Stimulated activated CD4-positive, alpha-beta T cell treated with anti-CD3 and anti-CD28 coated beads, Interleukin-15, amount 100 ng/mL, for 1 hour (primary cell): Measurements from ENCODE around the gene ANKRD1.

Experiments
- DNase-seq, 2 donors: peaks; one replicate each; pipeline ENCODE4 v3.0.0-alpha.2; 2020; ENCODE audit warnings: low read depth in 1 of 2, low spot score in 1 of 2

The ANKRD1 gene

GRCh38 chr10:90935581-90936275 is 14.8 kb upstream of the ANKRD1 start:
- no peak for DNase-seq

- no peak for DNase-seq
Observed at GRCh38 chr10:90930971-90931871, 10.3 kb upstream of the ANKRD1 start.

- DNase-seq = no peak
Observed at GRCh38 chr10:90930070-90930837, 9.4 kb upstream of the ANKRD1 start.

- no peak for DNase-seq
Observed at GRCh38 chr10:90929179-90929578, 8.3 kb upstream of the ANKRD1 start.

GRCh38 chr10:90927293-90927692 is 6.4 kb upstream of the ANKRD1 start:
- DNase-seq = no peak

GRCh38 chr10:90925079-90926029 is 4.5 kb upstream of the ANKRD1 start:
- DNase-seq = no peak

GRCh38 chr10:90924552-90924951 is 3.7 kb upstream of the ANKRD1 start:
- no peak for DNase-seq

- DNase-seq = no peak
Observed at GRCh38 chr10:90923111-90923731, 2.3 kb upstream of the ANKRD1 start.

- DNase-seq = no peak
Observed at GRCh38 chr10:90921906-90922305, 1.0 kb upstream of the ANKRD1 start.

- DNase-seq = no peak
Observed at GRCh38 chr10:90919683-90920574, 958 bp downstream of the ANKRD1 start.

GRCh38 chr10:90917968-90918318 is 2.9 kb downstream of the ANKRD1 start:
- DNase-seq = no peak

- no peak for DNase-seq
Observed at GRCh38 chr10:90917238-90917967, 3.5 kb downstream of the ANKRD1 start.

GRCh38 chr10:90916392-90917237 is 4.3 kb downstream of the ANKRD1 start:
- DNase-seq = no peak

- no peak for DNase-seq
Observed at GRCh38 chr10:90915766-90916075, 5.2 kb downstream of the ANKRD1 start.

GRCh38 chr10:90914992-90915765 is 5.7 kb downstream of the ANKRD1 start:
- no peak for DNase-seq

GRCh38 chr10:90913774-90914420 is 7.0 kb downstream of the ANKRD1 start:
- no peak for DNase-seq
